HG02884 (cell line): ENCODE measurements around the gene TMEM11.

ENCODE experiments used
- ATAC-seq: cut with Tn5 transposase; IDR thresholded peaks from one replicate; pipeline ENCODE4 v1.9.1; 2021; ENCODE audit warnings: mild to moderate bottlenecking, moderate library complexity; ENCODE audit not compliant: unreplicated experiment

The TMEM11 gene

DNA sequence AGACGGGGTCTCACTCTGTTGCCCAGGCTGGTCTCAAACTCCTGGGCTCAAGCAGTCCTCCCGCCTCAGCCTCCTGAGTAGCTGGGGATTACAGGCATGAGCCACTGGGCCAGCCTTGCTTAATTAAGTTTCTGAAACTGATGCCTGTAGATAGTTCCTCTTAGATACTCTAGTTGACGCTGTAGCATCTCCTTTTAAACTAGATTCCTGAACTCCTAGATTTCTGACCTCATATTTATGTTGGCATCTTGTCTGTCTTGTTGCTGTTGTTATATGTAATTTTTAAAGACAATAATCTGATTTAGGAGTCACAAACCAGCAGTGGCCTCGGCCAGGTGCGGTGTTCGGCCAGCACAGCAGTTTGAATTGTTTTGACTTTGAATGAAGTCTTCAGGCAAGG, 49.7 kb downstream of the TMEM11 start:
- no peak for ATAC-seq

DNA sequence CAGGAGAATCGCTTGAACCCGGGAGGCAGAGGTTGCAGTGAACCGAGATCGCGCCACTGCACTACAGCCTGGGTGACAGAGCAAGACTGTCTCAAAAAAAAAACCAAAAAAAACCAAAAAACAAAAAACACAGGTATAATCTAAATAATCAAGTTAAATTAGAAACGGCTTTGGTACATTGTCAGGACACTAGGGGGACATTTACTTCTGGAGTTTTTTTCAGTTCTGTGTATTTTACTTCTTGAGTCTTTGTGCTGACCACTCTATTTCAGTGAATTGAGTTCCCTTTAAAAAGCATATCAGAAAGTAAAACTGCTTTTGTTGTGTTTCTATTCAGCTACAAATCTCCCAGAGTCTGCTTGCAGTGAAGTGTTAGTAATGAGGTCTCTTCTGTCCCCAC, 50.9 kb downstream of the TMEM11 start:
- no peak for ATAC-seq

DNA sequence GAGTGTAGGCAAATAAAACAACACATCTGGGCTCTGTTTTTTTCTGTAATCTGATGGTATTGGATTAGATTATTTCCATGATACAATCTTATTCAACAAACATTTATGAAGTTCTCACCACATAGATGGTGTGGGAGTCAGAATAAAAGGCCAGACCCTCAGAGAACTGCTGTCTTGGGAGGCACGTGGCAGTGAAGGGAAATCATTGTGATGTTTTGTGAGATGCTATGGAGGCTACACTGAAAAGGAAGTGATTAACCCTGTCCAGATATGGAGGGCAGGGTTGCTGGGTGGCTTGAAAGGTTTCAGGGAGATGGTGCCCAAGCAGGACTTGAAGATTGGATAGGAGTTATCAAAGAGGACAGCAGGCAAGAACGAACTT, 51.6 kb downstream of the TMEM11 start:
- ATAC-seq: no peak

DNA sequence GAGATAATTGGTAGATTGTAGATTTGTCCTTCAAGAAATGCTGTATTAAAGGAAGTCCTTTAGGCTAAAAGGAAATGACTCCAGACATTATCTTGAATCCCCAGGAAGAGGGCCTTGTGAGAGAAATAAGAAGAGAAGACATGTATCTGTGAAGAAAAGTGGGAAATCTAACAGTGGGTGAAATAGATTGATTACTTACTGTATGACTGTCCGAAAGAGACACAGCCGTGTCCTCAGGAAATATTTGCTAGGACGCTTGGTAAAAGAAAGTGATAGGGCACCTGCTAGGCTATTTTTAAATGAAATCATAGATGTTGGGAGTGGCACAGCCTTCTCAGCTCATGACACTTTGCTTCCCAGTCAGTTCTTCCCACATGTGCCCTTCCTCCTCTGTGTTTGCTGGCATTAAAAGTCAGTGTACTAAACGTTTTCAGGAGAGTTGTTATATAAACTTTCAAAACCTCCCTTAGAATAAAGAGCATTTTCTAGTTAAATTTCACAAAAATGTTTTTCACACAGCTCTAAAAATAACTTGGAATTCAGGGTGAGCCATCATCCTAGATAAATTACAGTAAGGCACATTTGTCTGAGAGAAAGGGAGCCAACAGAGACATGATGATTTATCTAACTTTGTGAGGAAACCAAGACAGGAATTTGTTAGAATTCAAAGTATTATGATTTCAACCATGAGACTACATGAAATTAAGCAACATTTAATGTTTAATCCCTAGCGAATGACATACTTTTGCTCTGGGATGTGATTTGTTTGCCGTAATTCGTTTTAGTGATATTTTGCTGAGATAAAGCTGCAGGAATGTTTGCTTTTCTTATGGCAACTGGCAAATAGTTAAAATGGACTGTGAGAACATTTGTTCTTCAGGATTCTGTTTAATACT, 52.2 kb downstream of the TMEM11 start:
- no peak for ATAC-seq

DNA sequence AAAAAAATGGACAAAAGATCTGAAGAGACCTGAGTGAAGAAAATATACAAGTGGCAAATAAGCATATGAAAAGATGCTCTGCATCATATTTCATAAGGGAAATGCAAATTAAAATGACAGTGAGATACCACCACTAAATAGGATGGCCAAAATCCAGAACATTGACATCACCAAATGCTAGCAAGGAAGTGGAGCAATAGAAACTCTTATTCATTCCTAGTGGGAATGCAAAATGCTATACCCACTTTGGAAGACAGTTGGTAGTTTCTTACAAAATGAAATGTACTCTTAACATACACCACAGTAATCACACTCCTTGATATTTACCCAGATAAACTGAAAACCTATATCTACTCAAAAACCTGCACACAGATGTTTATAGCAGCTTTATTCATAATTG, 53.6 kb downstream of the TMEM11 start:
- no peak for ATAC-seq

DNA sequence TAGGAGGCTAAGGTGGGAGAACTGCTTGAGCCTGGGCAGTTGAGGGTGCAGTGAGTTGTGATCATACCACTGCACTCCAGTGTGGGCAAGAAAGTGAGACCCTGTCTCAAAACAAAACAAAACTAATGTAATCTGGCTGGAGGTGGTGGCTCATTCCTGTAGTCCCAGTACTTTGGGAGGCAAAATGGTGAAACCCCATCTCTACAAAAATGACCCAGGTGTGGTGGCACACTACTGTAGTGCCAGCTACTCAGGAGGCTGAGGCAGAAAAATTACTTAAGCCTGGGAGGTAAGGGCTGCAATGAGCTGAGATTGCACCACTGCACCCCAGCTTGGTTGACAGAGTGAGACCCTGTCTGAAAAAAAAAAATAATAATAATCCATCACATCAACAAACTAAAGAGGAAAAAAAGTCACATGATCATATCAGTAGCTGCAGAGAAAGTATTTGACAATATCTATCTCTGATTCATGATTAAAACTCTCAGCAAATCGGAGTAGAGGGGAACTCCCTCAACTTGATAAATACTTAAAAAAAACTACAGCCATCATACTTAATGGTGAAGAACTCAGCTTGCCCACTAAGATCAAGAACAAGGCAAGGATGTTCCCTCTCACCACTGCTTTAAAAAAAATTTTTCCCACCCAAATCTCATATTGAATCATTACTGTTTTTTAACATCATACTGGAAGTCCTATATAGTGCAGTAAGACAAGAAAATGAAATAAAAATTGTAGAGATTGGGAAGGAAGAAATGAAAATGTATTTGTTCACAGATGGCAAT, 56.2 kb downstream of the TMEM11 start:
- no peak for ATAC-seq

DNA sequence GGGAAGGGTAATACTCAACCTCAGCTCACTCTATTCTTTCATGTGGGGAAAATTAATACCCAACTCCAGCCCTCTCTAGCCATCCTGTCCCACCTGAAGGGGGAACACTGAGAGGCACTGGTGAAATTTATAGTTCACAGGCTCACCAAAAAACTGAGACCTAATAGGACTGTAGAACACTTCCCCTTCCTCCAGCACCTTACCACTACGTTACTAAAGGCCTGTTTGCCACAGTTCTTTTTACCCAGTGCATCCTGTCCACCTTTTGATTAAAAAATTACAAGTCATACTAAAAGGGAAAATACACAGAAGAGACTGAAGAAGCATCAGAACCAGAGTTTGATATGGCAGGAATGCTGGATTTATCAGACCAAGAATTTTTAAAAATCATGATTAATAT, 61.2 kb downstream of the TMEM11 start:
- ATAC-seq: no peak

DNA sequence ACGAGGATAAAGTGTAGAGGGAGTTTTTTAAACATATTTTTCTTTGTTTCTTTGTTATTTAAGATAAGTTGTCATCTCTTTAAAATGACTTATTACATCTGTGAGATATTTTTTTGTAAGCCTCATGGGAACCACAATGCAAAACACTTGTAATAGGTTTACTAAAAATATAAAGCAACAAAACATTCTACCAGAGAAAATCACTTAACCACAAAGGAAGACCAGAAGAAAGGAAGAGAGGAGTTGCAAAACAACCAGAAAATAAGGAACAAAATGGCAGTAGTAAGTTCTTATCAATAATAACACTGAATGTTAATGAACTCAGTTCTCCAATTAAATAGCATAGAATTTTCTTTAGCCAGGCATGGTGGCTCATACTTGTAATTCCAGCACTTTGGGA, 64.3 kb downstream of the TMEM11 start:
- ATAC-seq: no peak
